PC-3 (cell line): ENCODE results near the gene ZNF385B. TPM values are rescaled to one million over a fixed set of nuclear protein-coding genes. Genes with fewer than 3 reads are reported as not detected.

Experiments
- ATAC-seq: fragments of 200-7000 bp; cut with Tn5 transposase; 2 replicates; pipeline ENCODE4 v1.9.1; 2020; ENCODE audit warnings: mild to moderate bottlenecking, moderate library complexity
- BruUV-seq: library from RNA; stranded (reverse); fragments of 400-500 nt; replicated peaks from 2 replicates; lab custom pipeline; 2021; lab: Mats Ljungman, UMichigan
- CTCF ChIA-PET: fragments of 300-600 bp; sonication (Branson Sonifier 250); formaldehyde crosslinking; loops from one replicate; lab custom pipeline; 2022; ENCODE audit warnings: antibody characterized with exemption; lab: Charles Lee
- POLR2A ChIA-PET: fragments of 300-600 bp; sonication (Branson Sonifier 250); formaldehyde crosslinking; loops from one replicate; lab custom pipeline; 2022; ENCODE audit warnings: antibody characterized with exemption; ENCODE audit not compliant: unreplicated experiment; lab: Charles Lee
- DNase-seq: peaks from one replicate; pipeline ENCODE4 v3.0.0-alpha.2; 2015
- H2AFZ ChIP-seq: fragments of 300-600 bp; sonication (generic); 2 replicates; pipeline ENCODE4 v1.6.0; 2016; ENCODE audit warnings: antibody characterized with exemption, low read length
- H3F3A ChIP-seq: fragments of 300-600 bp; sonication (generic); one replicate; pipeline ENCODE4 v1.6.0; 2017; ENCODE audit warnings: antibody characterized with exemption, low read length, control low read depth, mild to moderate bottlenecking; ENCODE audit not compliant: unreplicated experiment
- H3K27ac ChIP-seq: fragments of 300-600 bp; sonication (generic); 2 replicates; pipeline ENCODE4 v1.5.1; 2016; ENCODE audit warnings: mild to moderate bottlenecking, low read length
- H3K27me3 ChIP-seq: fragments of 300-600 bp; sonication (generic); 2 replicates; pipeline ENCODE4 v1.6.1; 2016; ENCODE audit warnings: low read length, mixed read lengths
- H3K36me3 ChIP-seq: fragments of 300-600 bp; sonication (generic); 2 replicates; pipeline ENCODE4 v1.6.1; 2016; ENCODE audit warnings: low read depth, mixed run types, low read length, mixed read lengths
- H3K4me1 ChIP-seq: fragments of 300-600 bp; sonication (generic); 2 replicates; pipeline ENCODE4 v1.5.1; 2016; ENCODE audit warnings: low read length; ENCODE audit not compliant: insufficient read depth
- H3K4me2 ChIP-seq: fragments of 300-600 bp; sonication (generic); 2 replicates; pipeline ENCODE4 v1.6.0; 2016; ENCODE audit warnings: low read length
- H3K4me3 ChIP-seq: fragments of 300-600 bp; sonication (generic); 2 replicates; pipeline ENCODE4 v1.5.1; 2016; ENCODE audit warnings: mild to moderate bottlenecking, low read length, mixed read lengths
- H3K79me2 ChIP-seq: fragments of 300-600 bp; sonication (generic); 2 replicates; pipeline ENCODE4 v1.6.1; 2017; ENCODE audit warnings: low read length, mixed read lengths
- H3K9ac ChIP-seq: fragments of 300-600 bp; sonication (generic); 2 replicates; pipeline ENCODE4 v1.6.0; 2016; ENCODE audit warnings: mild to moderate bottlenecking, low read length
- H3K9me2 ChIP-seq: fragments of 300-600 bp; sonication (generic); replicated peaks from 2 replicates; pipeline ENCODE4 v1.6.1; 2016; ENCODE audit warnings: mixed run types, low read length, mixed read lengths
- H3K9me3 ChIP-seq: fragments of 300-600 bp; sonication (generic); 2 replicates; pipeline ENCODE4 v1.6.1; 2016; ENCODE audit warnings: low read length, mixed read lengths
- H4K20me1 ChIP-seq: fragments of 300-600 bp; sonication (generic); 2 replicates; pipeline ENCODE4 v1.6.1; 2016; ENCODE audit warnings: low read length, mixed read lengths
- CTCF ChIP-seq: fragments of 300-600 bp; sonication (generic); conservative IDR thresholded peaks from 2 replicates; pipeline ENCODE4 v1.5.1; 2017; ENCODE audit warnings: antibody characterized with exemption, low read depth, mild to moderate bottlenecking, low read length
- EZH2 ChIP-seq: fragments of 300-600 bp; sonication (generic); IDR thresholded peaks from one replicate; pipeline ENCODE4 v1.6.1; 2017; ENCODE audit warnings: antibody characterized with exemption, mild to moderate bottlenecking, low read length; ENCODE audit not compliant: unreplicated experiment
- EZH2phosphoT487 ChIP-seq: fragments of 300-600 bp; sonication (generic); IDR thresholded peaks from 2 replicates; pipeline ENCODE4 v1.6.1; 2018; ENCODE audit warnings: mild to moderate bottlenecking, antibody characterized with exemption, low read length, borderline replicate concordance
- intact Hi-C: fragments of 100-400 bp; cut with micrococcal nuclease; formaldehyde crosslinking; loops from 2 replicates; pipeline ENCODE4 v1.9.0; 2023
- total RNA-seq: library from RNA; depleted of rRNA; stranded (reverse); fragments of >200 nt; gene quantifications from 2 replicates; pipeline ENCODE4 v1.2.3, GENCODE V29; 2014

Gene ZNF385B
- total RNA-seq, 1 experiment from 2014 or later = 2.4 TPM

DNA sequence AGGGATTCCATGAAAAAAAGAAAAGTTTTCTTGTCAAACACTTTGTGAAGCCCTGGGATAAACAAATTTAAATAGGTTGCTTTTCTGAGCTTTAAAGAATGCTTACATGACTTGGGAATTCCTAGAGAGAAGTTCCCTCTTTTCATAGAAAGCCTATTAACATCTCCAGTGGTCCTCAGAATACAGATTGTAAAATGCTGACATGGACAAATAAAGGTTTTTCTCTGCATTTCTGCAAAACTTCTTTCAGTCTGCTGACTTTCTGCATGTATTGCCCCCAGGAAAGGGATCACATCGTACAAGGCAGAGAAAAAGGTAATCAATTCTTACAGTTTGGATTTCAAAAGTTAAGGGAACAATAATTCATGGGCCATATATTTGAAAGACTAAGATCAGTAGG is 20.6 kb downstream of the ZNF385B start:
- ChIA-PET POLR2A (no interaction called here), CTCF (no interaction called here)
- intact Hi-C loops = loop anchor here (5.0 kb wide), 1 partner anchor 56 kb away; no protein-coding TSS in a partner anchor
- ATAC-seq (no peak), DNase-seq (no peak)
- no peaks in the 10 kb centered on the region for H3K27me3 ChIP-seq
- no peaks in the 10 kb centered on the region for H3K36me3 ChIP-seq
- H4K20me1 ChIP-seq = no peaks in the 10 kb centered on the region
- no peak overlapping the region for H3K4me2 ChIP-seq
- no peak overlapping the region for H2AFZ ChIP-seq
- no peaks in the 10 kb centered on the region for H3K79me2 ChIP-seq
- H3K4me3 ChIP-seq = no peak overlapping the region
- no peaks in the 10 kb centered on the region for H3K9me2 ChIP-seq
- H3F3A ChIP-seq = no peaks in the 10 kb centered on the region
- H3K9me3 ChIP-seq = no peaks in the 10 kb centered on the region
- H3K9ac ChIP-seq = no peak overlapping the region
- H3K4me1 ChIP-seq = peaks cover 11% of the 10 kb centered on the region
- TF ChIP-seq EZH2 = no peak
- no peak for TF ChIP-seq CTCF
- TF ChIP-seq EZH2phosphoT487 = no peak
- H3K27ac ChIP-seq = no peak overlapping the region
- no TSS peak for BruUV-seq

- CTCF ChIA-PET = interaction anchor here (0.7 kb wide), 1 partner anchor 20 kb away, joined by 3 read pairs; no protein-coding TSS in a partner anchor
- Histone ChIP-seq H3K27me3 (no peaks in the 10 kb centered on the region), H3K4me1 (peaks cover 11% of the 10 kb centered on the region), H3K9me3 (no peaks in the 10 kb centered on the region), H3K9me2 (no peaks in the 10 kb centered on the region), H4K20me1 (no peaks in the 10 kb centered on the region), H3K4me3 (peak overlapping the region; percentile 25; the same call in 1 of the 2 replicates), H3K36me3 (no peaks in the 10 kb centered on the region), H3K27ac (no peak overlapping the region), H3K4me2 (peak overlapping the region; percentile 63), H2AFZ (peak overlapping the region; percentile 27), H3K9ac (no peak overlapping the region), H3F3A (no peaks in the 10 kb centered on the region), H3K79me2 (no peaks in the 10 kb centered on the region)
- intact Hi-C loops = no loop called here
- BruUV-seq = no TSS peak
- TF ChIP-seq EZH2 (no peak), EZH2phosphoT487 (no peak), CTCF (no peak)
- peak; percentile 77 for DNase-seq
- POLR2A ChIA-PET = no interaction called here
- peak; percentile 89 for ATAC-seq
Observed at GRCh38 chr2:179837408-179837807, 24.0 kb downstream of the ZNF385B start.

- ChIA-PET POLR2A (no interaction called here), CTCF (no interaction called here)
- Histone ChIP-seq H3K4me3 (no peak overlapping the region), H3K4me1 (no peaks in the 10 kb centered on the region), H3K9me3 (no peaks in the 10 kb centered on the region), H4K20me1 (no peaks in the 10 kb centered on the region), H3K9ac (no peak overlapping the region), H2AFZ (no peak overlapping the region), H3K36me3 (no peaks in the 10 kb centered on the region), H3K79me2 (no peaks in the 10 kb centered on the region), H3K4me2 (no peak overlapping the region), H3F3A (no peaks in the 10 kb centered on the region), H3K27ac (no peak overlapping the region), H3K9me2 (no peaks in the 10 kb centered on the region), H3K27me3 (no peaks in the 10 kb centered on the region)
- TF ChIP-seq EZH2phosphoT487 (no peak), CTCF (no peak), EZH2 (no peak)
- ATAC-seq (no peak), DNase-seq (no peak)
- intact Hi-C loops = no loop called here
- BruUV-seq = no TSS peak
Observed at GRCh38 chr2:179830043-179830787, 31.2 kb downstream of the ZNF385B start.
